ENCODE data around the gene INMT.

The INMT gene

DNA sequence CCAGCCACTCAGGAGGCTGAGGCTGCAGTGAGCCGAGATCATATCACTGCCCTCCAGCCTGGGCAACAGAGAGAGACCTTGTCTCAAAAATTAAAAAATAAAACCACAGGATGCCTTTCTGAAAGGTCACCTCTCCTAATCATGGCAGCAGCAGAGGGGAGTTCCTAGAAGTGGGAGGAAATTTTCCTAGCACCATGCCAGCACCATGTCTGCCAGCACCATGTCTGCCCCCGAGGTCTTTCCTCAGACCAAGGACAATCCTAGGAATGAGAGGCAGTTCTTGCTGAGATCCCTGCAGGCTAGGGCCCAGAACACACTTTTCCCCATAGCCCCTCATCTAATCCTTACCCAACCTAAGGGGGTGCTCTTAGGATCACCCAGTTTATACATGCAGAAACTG is 22.3 kb upstream of the INMT start:
- no peak for DNase-seq

- no peak for DNase-seq
Measured at GRCh38 chr7:30730097-30730496, 21.8 kb upstream of the INMT start.

DNA sequence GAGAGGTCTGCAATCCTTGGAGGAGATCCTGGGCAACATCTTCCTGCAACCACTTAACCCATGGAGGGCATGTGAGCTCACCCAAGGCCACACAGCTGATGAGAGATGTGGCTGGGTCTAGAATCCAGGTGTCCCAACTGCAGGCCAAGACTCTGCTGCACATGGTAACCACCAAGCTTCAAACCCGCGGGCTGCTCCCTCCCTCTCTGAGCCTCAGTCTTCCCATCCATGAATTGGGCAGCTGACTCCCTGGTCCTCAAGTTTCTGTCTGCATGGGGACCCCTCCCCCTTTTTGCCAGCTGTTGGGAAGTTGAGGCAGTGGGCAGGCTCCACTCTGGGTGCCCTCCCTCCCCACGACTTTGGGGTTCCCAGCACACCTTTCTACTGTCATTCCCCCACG is 20.9 kb upstream of the INMT start:
- DNase-seq: no peak

- DNase-seq: no peak
Measured at GRCh38 chr7:30731581-30731980, 20.4 kb upstream of the INMT start.

- no peak for DNase-seq
Measured at GRCh38 chr7:30732606-30733005, 19.3 kb upstream of the INMT start.

- DNase-seq: no peak
Measured at GRCh38 chr7:30733216-30733615, 18.7 kb upstream of the INMT start.

- no peak for DNase-seq
Measured at GRCh38 chr7:30733691-30734090, 18.2 kb upstream of the INMT start.

- no peak for DNase-seq
Measured at GRCh38 chr7:30734497-30734896, 17.4 kb upstream of the INMT start.

GRCh38 chr7:30735631-30736030 is 16.3 kb upstream of the INMT start:
- no peak for DNase-seq

- DNase-seq: no peak
Measured at GRCh38 chr7:30736291-30736690, 15.6 kb upstream of the INMT start.

- DNase-seq: no peak
Measured at GRCh38 chr7:30738026-30738915, 13.7 kb upstream of the INMT start.

DNA sequence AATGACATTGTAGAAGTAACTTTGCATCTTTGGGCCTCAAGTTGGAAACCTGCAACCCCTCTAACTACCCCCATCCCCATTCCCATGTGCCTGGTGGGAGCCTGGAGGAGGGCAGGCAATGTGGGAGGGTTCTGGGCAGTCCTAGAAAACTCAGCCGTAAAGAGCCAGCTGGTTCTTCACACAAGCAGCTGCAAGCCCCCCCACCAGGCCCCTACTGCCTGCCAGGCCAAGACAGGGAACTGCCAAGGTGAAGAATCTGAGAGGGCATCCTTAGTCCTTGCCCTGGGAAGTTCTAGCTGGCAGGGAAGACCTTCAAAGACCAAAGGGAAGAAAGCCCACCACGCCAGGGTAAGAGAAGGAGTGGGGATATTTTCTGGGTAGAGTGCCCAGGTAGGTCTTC is 12.2 kb upstream of the INMT start:
- DNase-seq: no peak

- DNase-seq: peak; percentile 65 to 87 (median 76)
Measured at GRCh38 chr7:30740417-30741181, 11.3 kb upstream of the INMT start.

DNA sequence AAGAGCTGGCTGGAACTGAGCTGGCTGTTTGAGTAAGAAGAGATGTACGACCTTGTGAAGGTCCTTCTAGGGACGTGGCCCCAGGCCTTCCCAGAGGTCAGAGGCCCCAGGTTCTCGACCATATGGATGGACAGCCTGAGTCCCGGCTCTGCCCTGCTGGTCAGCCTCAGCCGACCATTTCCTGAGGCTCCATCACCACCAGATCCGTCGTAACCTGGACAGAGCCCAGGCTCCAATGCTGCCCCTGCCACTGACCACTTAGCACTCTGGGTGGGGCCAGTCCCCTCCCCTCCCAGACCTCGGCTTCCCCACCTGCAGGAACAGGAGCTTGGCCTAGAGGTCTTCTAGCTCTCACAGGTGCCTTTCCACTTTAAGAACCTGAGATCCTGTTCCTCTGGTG is 10.6 kb upstream of the INMT start:
- DNase-seq: no peak

DNA sequence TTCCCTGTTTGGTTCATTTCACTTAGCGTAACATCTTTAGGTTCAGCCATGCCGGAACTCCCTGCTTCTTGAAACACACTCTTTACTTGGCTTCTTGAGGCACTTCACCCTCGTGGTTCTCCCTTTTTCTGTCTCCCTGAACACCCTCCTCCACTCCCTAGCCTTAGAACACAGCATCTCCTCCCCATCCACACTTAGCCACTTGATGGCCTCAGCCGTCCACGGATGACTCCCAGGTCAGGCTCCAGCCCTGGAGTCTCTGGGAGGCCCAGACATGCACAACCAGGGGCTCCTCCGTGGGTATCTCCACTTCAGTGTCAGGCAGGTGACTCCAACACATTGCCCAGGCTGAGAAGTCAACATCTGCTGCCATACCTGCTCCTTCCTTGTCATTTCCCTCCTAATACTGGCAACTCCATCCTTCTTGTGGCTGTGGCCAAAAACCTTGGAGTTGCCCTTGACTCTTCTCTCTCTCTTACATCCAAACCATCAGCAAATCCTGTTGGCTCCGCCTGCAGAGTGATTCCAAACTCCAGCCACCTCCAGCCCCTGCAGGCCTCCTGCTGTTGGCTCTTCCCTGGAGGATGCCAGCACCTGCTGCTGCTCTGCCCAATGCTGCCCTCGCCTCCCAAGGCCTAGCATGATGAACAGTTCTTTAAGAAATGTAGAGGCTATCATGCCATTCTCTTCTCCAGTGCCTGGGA is 8.4 kb upstream of the INMT start:
- peak in 1 of 3 donors; percentile 7 for DNase-seq

GRCh38 chr7:30744075-30744417 is 7.9 kb upstream of the INMT start:
- no peak for DNase-seq

DNA sequence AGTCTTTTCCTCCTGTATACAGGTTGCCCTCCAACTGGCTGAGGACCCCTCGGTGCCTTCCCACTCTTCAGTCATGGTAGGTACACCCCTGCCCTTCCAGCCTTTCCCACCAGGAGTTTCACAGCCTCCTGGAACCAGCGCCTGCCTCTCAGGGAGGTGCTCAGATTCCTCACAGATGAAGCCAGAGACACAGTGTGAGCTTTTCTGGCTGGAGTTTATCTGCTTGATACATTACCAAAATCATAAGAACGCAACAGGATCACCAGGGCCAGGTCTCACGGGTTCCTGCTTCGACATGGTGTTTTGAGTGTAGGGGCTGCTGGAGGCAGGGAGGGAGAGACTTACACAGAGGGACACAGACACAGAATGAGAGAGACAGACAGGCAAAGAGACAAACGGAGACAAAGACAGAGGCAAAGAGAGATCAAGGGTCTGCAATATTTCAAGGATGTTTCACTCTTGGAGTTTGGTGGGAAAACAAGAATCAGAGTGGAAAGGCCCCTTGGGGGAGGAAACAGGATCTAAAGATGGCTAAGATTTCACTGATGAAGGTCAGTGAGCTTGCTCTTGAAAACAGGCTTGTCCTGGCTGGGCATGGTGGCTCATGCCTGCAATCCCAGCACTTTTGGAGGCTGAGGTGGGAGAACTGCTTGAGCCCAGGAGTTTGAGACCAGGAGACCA is 6.5 kb upstream of the INMT start:
- DNase-seq: no peak

DNA sequence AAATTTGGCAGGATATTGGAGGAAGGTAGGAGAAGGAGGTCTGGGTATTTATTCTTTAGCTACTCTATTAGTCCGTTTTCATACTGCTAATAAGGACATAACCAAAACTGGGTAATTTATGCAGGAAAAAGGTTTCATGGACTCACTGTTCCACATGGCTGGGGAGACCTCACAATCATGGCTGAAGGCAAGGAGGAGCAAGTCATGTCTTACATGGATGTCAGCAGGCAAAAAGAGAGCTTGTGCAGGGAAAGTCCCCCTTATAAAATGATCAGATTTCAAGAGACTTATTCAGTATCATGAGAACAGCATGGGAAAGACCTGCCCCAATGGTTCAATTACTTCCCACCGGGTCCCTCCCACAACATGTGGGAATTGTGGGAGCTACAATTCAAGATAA is 1.9 kb upstream of the INMT start:
- no peak for DNase-seq

DNA sequence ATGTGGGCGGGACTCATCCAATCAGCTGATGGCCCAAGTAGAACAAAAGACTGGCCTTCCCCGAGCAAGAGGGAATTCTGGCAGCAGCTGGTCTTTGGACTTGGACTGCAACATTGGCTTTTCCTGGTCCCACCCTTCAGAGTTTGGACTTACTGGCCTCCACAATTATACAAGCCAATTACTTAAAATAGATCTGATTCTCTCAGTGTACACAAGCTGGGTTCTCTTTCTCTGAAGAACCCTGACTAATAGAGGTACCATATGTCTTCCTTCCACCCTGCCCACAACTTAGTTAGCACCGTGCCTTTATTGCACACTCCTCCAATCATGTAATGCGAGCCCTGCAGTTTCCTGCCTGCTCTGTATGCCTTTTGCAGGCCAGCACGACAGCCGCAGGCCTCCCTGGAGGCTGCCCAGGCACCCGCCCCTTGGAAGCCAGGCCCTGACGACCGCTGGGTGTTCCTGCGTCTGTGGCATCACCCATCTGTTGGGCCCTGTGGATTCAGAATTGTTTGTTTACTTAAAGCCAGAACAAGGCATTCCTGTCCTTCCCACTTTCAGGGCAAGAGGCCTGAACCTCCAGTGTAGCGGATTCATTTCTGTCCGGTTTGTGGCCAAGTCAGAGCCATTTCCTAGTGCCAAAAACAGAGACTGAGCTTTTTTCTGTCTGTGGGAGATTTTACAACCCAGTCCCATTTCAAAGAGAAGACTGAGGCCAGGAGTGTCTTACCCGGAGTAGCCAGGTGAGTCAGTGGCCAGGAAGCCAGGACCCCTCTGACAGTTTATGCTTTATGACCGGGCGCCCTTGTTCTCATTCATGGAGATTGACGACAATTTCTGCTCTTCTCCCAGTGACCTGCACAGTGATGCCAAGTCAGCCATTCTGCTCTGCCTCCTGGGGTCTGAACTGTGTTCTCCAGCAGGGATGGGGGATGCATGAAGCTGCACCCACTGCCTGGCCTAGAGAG is 968 bp upstream of the INMT start:
- DNase-seq: no peak

DNA sequence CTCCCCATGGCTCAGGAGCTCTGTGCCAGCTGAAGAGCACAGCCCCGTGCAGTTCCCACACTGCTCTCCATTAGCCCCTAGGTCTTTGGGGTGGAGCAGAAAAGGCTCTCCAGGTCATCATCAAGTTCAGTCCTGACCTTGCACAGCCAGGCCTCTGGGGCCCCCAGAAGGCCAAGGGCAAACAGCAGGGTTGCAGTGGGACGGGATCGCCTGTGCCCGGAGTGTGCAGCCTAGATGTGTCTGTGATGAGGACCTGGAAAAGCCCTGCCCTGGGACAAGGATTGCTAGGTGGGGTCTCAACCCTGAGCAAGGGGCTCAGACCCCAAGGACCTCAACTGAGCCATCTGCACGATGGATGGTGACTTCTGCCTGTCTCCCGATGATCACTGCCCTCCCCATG is 549 bp downstream of the INMT start:
- no peak for DNase-seq

- no peak for DNase-seq
Measured at GRCh38 chr7:30752979-30753378, 1.0 kb downstream of the INMT start.

- DNase-seq: no peak
Measured at GRCh38 chr7:30754315-30754877, 2.5 kb downstream of the INMT start.
